ENCODE data around the gene STPG1.

- TF ChIP-seq CTCF (IDR thresholded peaks at IDR 0.05; ENCODE audit: borderline replicate concordance, extremely low read depth, low read length, poor library complexity, severe bottlenecking), result no peak
- no peak for TF ChIP-seq EZH2 (IDR thresholded peaks at IDR 0.05; ENCODE audit: borderline replicate concordance, low read depth, low read length, severe bottlenecking)
These were observed 87.8 kb downstream of the STPG1 start for GRCh38 chr1:24325587-24326449.
